Measurements from ENCODE around the gene DNM3.

GRCh38 chr1:172360985-172361384 lies 519.7 kb downstream of the DNM3 start:
- TF ChIP-seq EP300 (IDR thresholded peaks at IDR 0.05) (no peak), POLR2A (IDR thresholded peaks at IDR 0.05) (no peak), CTCF (IDR thresholded peaks at IDR 0.05) (no peak)
